Endodermal cell (in vitro differentiated cells): ENCODE data around the gene DNLZ. TPM values are rescaled to one million over a fixed set of nuclear protein-coding genes. Genes with fewer than 3 reads are reported as not detected.

ENCODE experiments used
- DNase-seq: peaks from one replicate; pipeline ENCODE4 v3.0.0-alpha.2; 2017
- H3K27ac ChIP-seq: 2 replicates; pipeline ENCODE4 v1.5.1; 2013; ENCODE audit warnings: mild to moderate bottlenecking, low read depth, low read length, moderate library complexity
- H3K27me3 ChIP-seq: 2 replicates; pipeline ENCODE4 v1.6.1; 2013; ENCODE audit warnings: mild to moderate bottlenecking, low read length, moderate library complexity; ENCODE audit not compliant: insufficient read depth, control insufficient read depth, poor library complexity, severe bottlenecking
- H3K36me3 ChIP-seq: 2 replicates; pipeline ENCODE4 v1.7.0; 2013; ENCODE audit warnings: mild to moderate bottlenecking, low read length, moderate library complexity; ENCODE audit not compliant: control insufficient read depth, insufficient read depth
- H3K4me1 ChIP-seq: one replicate; pipeline ENCODE4 v1.7.0; 2013; ENCODE audit warnings: low read length; ENCODE audit not compliant: control insufficient read depth, insufficient read depth
- H3K4me3 ChIP-seq: 2 replicates; pipeline ENCODE4 v1.5.1; 2013; ENCODE audit warnings: mild to moderate bottlenecking, low read length, moderate library complexity
- H3K9ac ChIP-seq: 2 replicates; pipeline ENCODE4 v1.6.1; 2013; ENCODE audit warnings: mild to moderate bottlenecking, low read length, moderate library complexity; ENCODE audit not compliant: poor library complexity, severe bottlenecking; ENCODE audit errors: extremely low read depth
- H3K9me3 ChIP-seq: 2 replicates; pipeline ENCODE4 v1.6.1; 2013; ENCODE audit warnings: mild to moderate bottlenecking, low read length, moderate library complexity; ENCODE audit not compliant: control insufficient read depth
- H3K27ac Mint-ChIP-seq: 2 replicates; pipeline ENCODE4 v1.8.0; 2020; ENCODE audit warnings: mixed read lengths
- H3K27me3 Mint-ChIP-seq: 2 replicates; pipeline ENCODE4 v1.8.0; 2021; ENCODE audit warnings: mild to moderate bottlenecking, mixed read lengths; ENCODE audit not compliant: insufficient read depth
- H3K36me3 Mint-ChIP-seq: 2 replicates; pipeline ENCODE4 v1.8.0; 2020; ENCODE audit warnings: low read depth, mixed read lengths
- H3K4me1 Mint-ChIP-seq: 2 replicates; pipeline ENCODE4 v1.8.0; 2020; ENCODE audit warnings: mixed read lengths
- H3K4me3 Mint-ChIP-seq: 2 replicates; pipeline ENCODE4 v1.8.0; 2020; ENCODE audit warnings: mild to moderate bottlenecking, moderate library complexity, mixed read lengths
- H3K9me3 Mint-ChIP-seq: 2 replicates; pipeline ENCODE4 v1.8.0; 2020; ENCODE audit warnings: mild to moderate bottlenecking, mixed read lengths
- CTCF ChIP-seq: fragments of 200-600 bp; sonication (generic); conservative IDR thresholded peaks from 2 replicates; pipeline ENCODE4 v1.5.0; 2021; ENCODE audit warnings: antibody characterized with exemption, mild to moderate bottlenecking
- WGBS, 2 experiments: methylation state at CpG; one replicate each; pipeline versions ENCODE4 v1.1.5 to v1.1.7; 2013; ENCODE audit warnings: missing lambda C conversion rate in 2 of 2, mixed read lengths in 1 of 2; ENCODE audit not compliant: insufficient coverage in 1 of 2, insufficient read length in 1 of 2; 5-methylcytosine and 5-hydroxymethylcytosine counted together
- total RNA-seq, 2 donors: library from RNA; stranded (reverse); fragmentation: NEBNext Ultra II Directional in 1 of 2; extraction: Animal tissue kit (Norgen Biotek cat#: 25700) in 1 of 2; gene quantifications; 2 replicates in 1 of 2; 3 replicates in 1 of 2; pipeline ENCODE4 v1.2.1, GENCODE V29; 2021

Gene DNLZ
- total RNA-seq, 2 donors from 2014 or later = 12.6 to 20.1 TPM

- H3K4me3 Mint-ChIP-seq = no peak overlapping the region
- Histone ChIP-seq H3K27me3 (no peaks in the 10 kb centered on the region), H3K9ac (no peak overlapping the region), H3K27ac (no peak overlapping the region), H3K4me3 (no peak overlapping the region), H3K9me3 (no peaks in the 10 kb centered on the region), H3K36me3 (no peaks in the 10 kb centered on the region), H3K4me1 (no peaks in the 10 kb centered on the region)
- no peak for TF ChIP-seq CTCF
- H3K9me3 Mint-ChIP-seq = peaks cover 1% of the 10 kb centered on the region
- no peak overlapping the region for H3K27ac Mint-ChIP-seq
- no peak for DNase-seq
- H3K36me3 Mint-ChIP-seq = no peaks in the 10 kb centered on the region
- H3K27me3 Mint-ChIP-seq = no peaks in the 10 kb centered on the region
- 93 to 96% methylated on average over 6 to 9 of the region's 9 CpGs for WGBS, 2 experiments
- no peaks in the 10 kb centered on the region for H3K4me1 Mint-ChIP-seq
These were observed 3.3 kb upstream of the DNLZ start for GRCh38 chr9:136366826-136367225.

- no peak for TF ChIP-seq CTCF
- no peaks in the 10 kb centered on the region for H3K27me3 Mint-ChIP-seq
- no peak for DNase-seq
- H3K27ac Mint-ChIP-seq = no peak overlapping the region
- no peaks in the 10 kb centered on the region for H3K4me1 Mint-ChIP-seq
- no peak overlapping the region for H3K4me3 Mint-ChIP-seq
- Histone ChIP-seq H3K27ac (no peak overlapping the region), H3K27me3 (no peaks in the 10 kb centered on the region), H3K4me3 (no peak overlapping the region), H3K4me1 (no peaks in the 10 kb centered on the region), H3K9ac (no peak overlapping the region), H3K36me3 (no peaks in the 10 kb centered on the region), H3K9me3 (no peaks in the 10 kb centered on the region)
- no peaks in the 10 kb centered on the region for H3K36me3 Mint-ChIP-seq
- 93 to 95% methylated on average over 4 to 9 of the region's 9 CpGs for WGBS, 2 experiments
- peaks cover 1% of the 10 kb centered on the region for H3K9me3 Mint-ChIP-seq
These were observed 2.3 kb upstream of the DNLZ start for GRCh38 chr9:136365775-136366222.

GRCh38 chr9:136364942-136365774 is 1.6 kb upstream of the DNLZ start:
- H3K36me3 Mint-ChIP-seq = no peaks in the 10 kb centered on the region
- 91 to 93% methylated on average over 21 to 31 of the region's 31 CpGs for WGBS, 2 experiments
- H3K9ac ChIP-seq = no peak overlapping the region
- H3K4me3 Mint-ChIP-seq = no peak overlapping the region
- no peak overlapping the region for H3K4me3 ChIP-seq
- TF ChIP-seq CTCF = no peak
- H3K27ac Mint-ChIP-seq = no peak overlapping the region
- no peaks in the 10 kb centered on the region for H3K27me3 ChIP-seq
- H3K9me3 Mint-ChIP-seq = peaks cover 1% of the 10 kb centered on the region
- no peaks in the 10 kb centered on the region for H3K36me3 ChIP-seq
- no peaks in the 10 kb centered on the region for H3K4me1 Mint-ChIP-seq
- H3K27ac ChIP-seq = no peak overlapping the region
- no peak for DNase-seq
- no peaks in the 10 kb centered on the region for H3K27me3 Mint-ChIP-seq
- H3K4me1 ChIP-seq = no peaks in the 10 kb centered on the region
- H3K9me3 ChIP-seq = no peaks in the 10 kb centered on the region
